Hypothalamus (tissue), 51 donors: ENCODE results near the gene TMEM181.
A peak's percentile ranks its signal among the peaks of the same experiment; 100 is the strongest.
"Not testable (repeated sequence)": the region's sequence is repeated elsewhere in the genome, so short reads cannot be mapped to it uniquely, and the experiment has no call there.

Experiments
- DNase-seq, 51 donors: peaks; one replicate each; lab custom pipeline; 2025; lab: John Stamatoyannopoulos, UW

TMEM181 gene

DNA sequence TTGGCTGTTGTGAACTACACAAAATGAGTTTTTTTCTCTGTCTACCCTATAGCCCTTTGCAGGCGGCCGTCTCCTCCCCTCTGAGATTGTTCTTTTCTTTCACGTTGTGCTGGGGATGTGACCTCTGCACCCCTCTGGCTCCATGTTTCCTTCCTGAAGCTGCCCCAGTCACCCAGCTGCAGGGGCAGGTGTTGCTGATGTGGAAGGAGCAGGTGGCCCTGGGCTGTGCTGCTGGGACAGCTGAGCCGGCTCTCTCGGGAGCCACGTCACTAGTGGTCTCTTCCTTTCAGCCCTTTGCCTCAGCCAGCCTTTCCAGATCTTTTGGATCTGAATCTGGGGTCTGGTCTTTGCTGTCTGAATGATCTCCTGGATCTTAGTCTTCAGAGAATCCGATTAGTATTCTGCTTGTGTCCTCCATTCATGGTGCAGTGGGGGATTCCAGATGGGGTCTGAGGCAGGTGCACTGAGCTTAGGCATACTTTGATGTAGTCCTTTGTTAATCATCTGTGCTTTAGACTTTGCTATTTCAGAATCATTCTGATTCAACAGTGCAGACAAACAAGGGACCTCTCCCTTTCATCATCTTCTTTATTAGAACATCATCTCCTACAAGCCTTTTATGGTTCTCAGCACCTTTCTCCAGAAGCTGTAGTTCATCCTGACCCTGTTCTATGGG lies 31.4 kb downstream of the TMEM181 start:
- no peak for DNase-seq

DNA sequence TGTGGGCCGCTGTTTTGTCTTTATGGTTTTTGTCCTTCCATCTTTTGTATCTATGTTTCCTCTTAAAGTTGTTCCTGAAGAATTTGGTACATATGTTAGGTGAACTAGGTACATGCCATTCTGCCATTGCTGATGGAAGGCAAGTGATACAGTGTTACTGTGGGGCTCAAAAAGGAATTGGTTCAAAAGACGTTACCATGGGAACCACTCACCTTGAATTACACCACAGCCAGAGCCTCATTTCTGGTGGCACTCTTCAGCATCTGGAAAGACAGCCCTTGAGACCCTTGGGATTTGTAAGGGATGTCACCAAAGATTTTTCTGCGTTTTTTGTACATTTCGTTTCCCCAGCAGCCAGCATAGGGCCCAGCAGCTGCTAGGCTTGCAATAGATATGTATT lies 31.9 kb downstream of the TMEM181 start:
- peak in 1 of 51 donors; percentile 16 for DNase-seq

DNA sequence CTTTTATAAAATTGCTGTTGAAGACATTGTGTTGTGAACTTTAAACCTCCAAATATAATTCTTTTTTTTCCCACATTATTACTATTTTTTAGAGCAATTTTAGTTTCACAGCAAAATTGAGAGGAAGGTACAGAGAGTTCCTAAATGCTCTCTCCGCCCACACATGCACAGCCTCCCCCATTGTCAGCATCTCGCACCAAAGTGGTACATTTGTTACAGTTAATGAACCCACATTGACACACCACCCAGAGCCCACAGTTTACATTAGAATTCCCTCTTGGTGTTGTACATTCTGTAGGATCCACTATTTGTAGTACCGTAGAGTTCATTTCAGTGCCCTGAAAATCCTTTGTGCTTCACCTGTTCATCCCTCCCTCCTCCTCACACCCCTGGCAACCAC lies 33.8 kb downstream of the TMEM181 start:
- peak in 2 of 51 donors; percentile 18 to 46 for DNase-seq

DNA sequence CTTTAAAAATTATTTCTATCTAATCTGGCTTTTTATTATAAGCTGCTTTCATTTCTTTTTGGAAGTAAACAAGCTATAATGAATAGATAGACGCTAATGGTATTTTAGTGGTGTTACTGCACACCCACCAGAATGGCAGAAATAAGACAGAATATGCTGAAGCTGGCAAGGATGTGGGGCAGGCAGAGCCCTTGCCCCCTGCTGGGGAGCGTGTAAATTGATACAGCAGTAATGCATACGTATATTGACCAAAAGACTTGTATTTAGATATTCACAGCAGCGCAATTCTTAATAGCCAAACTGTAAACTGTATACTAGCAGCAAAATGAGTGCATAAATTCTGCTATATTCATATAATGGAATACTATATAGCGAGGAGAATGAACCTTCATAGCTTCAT lies 35.3 kb downstream of the TMEM181 start:
- DNase-seq, result no peak

DNA sequence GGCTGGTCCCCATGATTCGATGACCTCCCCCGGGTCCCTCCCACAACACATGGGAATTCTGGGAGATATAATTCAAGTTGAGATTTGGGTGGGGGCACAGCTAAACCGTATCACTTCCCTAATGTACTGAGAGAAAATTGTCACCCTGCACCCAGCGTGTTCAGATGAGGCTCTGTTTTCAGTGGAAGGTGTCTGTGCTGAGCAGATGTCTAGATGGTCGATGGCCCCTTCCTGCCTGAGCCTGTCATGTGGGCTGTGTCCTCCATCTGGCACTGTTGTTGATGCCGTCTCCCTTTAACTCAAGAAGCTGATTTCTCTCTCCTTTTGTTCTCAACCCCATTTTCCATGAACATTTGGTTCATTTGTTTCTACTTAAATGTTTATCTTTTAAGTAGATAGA lies 37.0 kb downstream of the TMEM181 start:
- DNase-seq, result peak in 1 of 51 donors; percentile 21

DNA sequence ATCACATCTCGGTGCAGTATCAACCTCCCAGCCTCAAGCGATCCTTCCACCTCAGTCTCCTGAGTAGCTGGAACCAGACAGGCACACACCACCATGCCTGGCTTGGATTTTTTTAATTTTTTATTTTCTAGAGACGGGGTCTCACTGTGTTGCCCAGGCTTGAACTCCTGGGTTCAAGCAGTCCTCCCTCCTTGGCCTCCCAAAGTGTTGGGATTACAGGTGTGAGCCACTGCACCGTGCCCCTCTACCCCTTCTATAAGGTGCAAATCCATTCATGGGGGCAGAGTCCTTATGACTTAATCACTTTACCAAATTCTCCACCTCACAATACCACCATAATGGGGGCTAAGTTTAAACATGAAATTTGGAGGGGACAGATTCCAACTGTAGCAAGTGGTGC lies 37.7 kb downstream of the TMEM181 start:
- DNase-seq, result no peak

DNA sequence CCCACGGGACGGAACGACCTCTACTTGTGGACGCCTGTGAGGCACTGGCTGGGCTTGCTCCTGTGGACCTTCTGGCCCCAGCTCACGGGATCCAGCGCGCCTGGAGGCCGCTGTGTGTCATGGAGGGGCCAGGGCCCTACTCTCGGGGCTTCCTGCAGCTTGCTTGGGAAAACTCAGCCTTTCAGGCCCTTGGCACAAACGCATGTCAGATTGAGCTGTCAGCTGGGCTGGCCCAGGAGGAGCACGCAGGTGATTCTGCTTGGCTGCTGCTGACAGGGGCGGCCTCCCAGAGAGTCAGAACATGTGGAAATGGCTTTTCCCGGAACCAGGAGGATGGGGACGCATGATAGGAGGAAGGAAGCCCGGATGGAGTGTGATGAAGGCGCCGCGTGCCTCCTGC lies 39.7 kb downstream of the TMEM181 start:
- no peak for DNase-seq

DNA sequence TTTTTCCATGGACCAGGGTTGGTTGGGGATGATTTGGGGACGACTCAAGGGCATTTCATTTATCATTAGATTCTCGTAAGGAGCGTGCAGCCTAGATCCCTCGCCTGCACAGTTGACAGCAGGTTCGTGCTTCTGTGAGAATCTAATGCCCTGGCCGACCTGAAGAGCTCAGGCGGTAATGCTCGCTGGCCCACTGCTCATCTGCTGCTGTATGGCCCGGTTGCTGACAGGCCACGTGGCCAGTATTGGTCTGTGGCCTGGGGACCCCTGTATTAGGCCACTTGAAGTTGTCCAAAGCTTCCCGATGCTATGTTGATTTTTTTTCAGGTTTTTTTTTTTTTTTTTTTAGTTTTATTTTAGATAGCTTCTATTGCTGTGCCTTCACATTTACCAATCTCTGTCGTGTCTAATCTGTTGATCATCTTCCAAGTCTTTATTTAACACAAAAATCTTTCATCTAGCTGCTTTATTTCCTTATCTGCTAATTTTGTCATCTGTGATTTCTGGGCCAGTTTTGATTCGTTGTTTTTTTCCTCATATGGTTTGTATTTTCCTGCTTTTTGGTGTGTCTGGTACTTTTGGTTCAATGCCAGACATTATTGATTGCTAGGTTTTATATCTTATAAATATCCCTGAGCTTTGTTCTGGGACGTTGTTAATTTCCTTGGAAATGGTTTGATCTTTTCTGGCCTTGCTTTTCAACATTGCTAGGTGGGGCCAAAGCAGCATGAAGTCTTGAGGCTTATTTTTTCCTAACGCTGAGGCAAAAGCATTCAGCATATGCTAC lies 43.6 kb downstream of the TMEM181 start:
- no peak for DNase-seq

DNA sequence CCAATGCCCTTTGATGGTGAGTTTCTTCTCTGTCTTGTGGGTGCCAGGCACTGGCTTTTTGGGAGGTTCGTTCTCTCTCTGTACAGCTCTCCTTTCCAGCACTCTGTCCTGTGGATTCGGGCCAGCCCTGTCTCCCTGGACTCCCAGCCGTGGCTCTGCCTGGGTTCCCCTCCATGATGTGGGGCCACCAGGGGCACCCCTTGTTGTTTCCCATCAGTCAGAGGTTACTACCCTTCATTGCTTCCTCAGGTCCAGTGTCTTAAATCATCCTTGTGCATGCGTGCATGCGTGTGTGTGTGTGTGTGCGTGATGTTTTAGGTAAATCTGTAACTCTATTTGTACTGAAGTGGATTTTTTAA lies 44.1 kb downstream of the TMEM181 start:
- no peak for DNase-seq

DNA sequence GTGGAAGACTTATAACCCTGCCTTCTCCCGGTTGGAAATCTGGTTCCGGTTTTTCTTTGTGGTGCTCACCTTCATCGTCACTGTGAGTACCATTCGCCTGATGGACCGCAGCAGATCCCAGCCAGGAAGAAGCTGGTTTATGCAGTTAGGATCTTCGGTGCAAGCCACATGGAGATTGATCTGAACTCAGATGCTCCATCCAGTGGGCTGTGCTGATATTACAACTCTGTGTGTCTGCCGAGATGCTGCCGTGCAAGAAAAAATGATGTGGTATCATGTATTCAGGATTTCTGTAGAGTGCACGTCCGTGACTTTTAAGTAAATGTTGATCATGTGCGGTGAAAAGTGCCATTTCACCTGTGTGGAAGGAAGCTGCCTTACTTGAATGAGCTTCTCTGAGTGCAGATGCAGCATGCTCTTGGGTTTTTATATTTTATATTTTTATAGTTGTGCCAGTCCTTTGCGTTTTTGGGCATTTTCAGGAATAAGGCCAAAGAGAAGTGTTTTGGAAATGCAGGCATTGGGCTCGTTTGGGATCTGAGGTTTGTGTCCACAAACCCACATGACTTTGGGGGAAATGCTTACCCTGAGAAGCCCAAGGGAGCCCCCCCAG lies 45.5 kb downstream of the TMEM181 start:
- DNase-seq, result peak in 34 of 51 donors; percentile 6 to 81 (median 35)

DNA sequence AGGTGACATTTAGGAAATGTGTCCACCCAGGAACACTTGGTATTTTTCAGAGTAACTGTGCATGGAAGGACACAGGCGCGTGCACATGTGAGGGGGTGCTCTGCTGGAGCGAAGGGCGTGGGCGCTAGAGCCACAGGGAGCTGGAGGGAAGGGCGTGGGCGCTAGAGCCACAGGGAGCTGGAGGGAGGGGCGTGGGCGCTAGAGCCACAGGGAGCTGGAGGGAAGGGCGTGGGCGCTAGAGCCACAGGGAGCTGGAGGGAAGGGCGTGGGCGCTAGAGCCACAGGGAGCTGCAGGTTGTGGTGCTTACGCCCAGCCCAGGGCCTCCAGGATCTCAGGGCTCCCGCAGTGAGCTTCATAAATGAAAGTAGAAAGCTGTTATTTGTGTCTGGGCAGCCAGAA lies 46.1 kb downstream of the TMEM181 start:
- DNase-seq, result not testable (repeated sequence)

DNA sequence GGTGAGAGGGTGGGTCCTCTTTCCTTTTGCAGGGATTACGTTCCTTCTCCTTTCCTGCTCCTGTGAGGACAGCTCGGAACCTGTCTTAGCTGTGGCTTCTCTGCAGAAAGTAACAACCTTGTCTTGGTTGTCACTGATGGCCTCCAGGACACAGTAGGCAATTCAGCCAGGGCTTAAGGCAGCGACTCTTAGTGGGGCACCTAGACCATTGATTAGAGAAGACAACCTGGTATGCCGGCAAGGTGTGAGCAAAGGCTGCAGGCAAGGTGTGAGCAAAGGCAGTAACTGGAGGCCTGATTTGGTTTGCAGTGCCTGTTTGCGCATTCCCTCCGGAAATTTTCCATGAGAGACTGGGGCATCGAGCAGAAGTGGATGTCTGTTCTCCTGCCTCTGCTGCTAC lies 47.0 kb downstream of the TMEM181 start:
- no peak for DNase-seq

DNA sequence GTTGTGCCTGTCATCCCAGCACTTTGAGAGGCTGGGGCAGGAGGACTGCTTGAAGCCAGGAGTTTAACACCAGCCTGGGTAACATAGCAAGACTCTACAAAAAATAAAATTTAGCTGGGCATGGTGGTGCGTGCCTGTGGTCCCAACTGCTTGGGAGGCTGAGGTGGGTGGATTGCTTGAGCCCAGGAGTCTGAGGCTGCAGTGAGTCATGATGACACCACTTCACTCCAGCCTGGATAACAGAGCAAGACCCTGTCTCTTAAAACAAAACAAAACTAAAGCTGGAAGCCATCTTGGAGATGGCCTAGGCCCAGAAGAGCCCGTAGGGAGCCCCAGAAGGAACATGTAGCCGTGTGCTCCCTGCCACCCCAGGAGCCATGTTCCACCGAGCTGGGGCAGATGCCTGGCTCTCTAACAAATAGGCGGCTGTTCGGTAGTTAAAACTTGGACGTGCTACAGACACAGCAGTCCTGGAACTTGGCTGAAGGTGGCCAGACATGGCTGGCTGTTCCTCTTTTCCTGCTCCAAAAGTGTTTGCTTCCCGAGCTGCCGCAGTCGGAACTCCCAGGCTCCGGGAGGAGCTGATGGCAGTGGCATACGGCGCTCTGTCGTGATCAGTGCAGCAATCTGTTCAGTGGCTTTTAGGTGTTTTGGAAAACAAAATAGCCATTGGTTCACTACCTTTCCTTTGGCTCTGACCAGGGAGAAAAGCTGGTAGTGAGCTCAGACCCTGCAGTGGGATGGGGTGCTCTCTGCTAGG lies 47.7 kb downstream of the TMEM181 start:
- DNase-seq, result no peak

DNA sequence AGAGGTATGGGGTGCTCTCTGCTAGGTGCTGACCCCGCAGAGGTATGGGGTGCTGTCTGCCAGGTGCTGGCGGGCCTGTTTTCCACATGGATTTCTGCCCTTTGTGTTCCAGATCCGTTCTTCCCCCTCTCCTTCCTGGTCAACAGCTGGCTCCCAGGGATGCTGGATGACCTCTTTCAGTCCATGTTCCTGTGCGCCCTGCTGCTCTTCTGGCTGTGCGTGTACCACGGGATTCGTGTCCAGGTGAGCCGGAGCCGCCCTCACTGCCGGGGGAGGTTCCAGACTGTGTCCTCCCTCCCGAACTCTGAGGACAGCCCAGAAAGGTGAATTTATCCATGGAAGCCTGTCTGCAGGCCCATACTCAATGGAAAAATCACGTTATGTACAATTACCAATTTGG lies 48.3 kb downstream of the TMEM181 start:
- DNase-seq, result no peak

DNA sequence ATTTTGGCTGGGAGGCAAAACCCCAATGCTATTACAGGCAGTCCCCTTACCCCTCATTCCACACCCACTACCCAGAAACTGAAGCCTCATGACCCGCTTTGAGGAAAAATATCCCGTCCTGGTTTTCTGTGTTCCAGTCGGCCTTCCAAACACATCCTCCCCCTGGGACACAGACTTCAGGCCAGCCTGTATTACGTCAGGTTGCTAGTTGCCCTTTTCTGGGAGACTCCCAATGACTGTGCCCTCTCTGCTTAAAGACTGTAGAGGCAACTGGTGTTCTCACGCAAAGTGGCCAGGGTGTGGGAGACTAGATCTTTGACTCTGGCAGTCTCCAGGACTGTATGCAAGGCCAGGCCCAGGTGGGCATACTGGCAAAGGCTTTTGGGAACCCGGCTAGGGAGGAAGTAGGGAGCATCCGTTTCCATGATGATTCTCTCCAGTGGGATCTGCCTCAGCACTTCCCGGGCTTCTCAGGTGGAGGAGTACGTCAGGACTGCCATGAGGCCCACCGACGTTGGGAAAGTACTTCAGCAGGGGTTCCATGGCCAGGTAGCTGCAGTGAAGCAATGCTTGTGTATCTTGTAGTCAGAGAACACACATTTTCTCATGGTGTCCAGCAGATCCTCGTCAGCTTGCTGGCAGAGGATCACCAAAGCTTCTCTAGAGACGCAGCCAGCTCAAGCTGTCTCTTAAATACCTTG lies 49.7 kb downstream of the TMEM181 start:
- DNase-seq, result no peak

DNA sequence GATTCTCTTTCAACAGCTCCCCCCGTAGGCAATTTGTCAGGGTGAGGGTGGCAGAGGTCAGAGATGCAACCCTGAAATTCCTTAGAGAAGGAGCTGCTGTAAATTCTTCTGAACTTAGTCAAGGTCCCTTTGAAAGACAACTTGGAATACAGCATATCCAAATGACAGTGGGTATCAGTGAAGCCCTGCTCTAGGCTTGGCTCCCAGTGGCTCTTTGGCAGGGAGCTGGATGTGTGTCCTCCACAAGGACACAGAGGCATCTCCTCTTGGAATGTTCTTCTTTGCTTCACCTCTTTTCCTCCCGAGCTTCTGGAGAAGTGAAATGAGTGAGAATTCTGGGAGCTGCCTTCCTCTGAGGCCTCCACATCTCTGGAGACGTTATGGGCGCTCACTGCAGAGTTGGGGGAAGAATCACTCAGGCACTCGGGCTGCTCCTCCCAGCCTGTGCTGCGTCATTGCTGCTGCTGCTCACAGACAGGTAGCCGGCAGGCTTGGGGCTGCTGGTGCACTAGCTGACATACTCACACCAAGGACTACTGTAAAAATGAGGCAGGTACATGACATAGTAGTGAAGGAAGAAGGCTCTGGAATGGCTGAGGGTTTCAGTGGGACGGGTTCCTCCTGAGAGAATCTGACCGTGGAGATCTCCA lies 50.6 kb downstream of the TMEM181 start:
- no peak for DNase-seq

DNA sequence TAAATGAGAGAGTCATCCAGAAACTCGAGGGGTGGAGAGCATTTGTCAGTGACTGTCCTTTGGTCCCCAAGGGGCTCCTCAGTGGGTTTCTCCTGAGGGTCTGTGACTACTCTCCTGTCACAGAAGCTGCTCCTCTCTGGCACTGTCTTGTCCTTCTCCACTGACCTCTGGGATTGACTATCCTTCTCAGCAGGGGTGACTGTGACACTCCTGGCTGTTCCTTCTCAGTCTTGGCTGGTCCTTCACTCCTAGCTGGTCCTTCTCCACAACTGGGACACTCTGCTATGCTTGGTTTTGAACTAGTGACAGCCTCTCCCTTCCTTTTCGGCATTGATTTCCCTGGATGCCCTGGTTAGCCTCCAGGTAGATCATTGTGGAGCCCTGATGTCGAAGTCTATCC lies 51.1 kb downstream of the TMEM181 start:
- no peak for DNase-seq

DNA sequence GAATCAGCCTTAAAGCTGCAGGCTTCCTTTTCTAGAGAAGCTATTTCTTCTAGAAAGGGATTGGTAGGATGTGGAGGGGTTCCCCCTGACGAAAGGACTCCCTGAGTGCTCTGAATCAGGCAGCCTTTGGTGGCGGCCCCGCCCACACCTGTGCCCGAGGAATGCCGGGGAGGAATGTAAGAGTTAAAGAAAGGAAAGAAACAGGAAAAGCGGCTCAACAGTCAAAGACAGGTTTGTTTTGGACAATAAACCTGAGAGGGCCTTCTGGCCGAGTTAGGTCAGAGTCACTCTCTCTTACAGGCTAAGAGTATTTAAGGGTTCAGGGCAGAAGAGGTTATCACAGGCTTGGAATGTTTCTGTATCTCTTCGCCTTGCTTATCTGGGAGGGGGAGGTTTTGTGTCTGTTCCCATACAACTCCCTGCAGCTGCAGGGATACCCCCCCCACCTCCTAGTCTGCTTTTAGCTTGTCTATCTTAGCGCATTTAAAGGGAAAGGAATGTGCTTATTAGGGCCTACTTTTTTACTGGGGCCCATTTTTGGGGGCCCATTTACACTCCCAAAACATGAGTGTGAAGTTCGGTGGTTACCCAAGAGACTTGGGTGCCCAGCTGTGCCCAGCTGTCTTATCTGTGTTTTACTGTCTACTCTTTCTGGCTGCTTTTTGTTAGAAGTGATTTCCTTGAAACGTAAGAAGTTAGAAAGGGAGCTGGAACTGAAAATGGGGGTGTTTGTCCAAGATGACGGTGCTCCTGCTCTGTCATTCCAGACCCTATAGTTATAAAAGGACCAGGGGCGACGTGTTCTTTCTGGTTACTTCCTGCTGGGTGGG lies 51.9 kb downstream of the TMEM181 start:
- no peak for DNase-seq

DNA sequence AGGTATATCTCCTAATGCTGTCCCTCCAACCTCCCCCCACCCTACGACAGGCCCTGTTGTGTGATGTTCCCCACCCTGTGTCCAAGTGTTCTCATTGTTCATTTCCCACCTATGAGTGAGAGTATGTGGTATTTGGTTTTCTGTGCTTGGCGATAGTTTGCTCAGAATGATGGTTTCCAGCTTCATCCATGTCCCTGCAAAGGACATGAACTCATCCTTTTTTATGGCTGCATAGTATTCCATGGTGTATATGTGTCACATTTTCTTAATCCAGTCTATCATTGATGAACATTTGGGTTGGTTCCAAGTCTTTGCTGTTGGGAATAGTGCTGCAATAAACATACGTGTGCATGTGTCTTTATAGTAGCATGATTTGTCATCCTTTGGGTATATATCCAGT lies 54.7 kb downstream of the TMEM181 start:
- DNase-seq, result not testable (repeated sequence)
